ENCODE measurements around the gene AGAP6. TPM values are rescaled to one million over a fixed set of nuclear protein-coding genes. Genes with fewer than 3 reads are reported as not detected.
A peak's percentile ranks its signal among the peaks of the same experiment; 100 is the strongest.
"Not testable (repeated sequence)": the region's sequence is repeated elsewhere in the genome, so short reads cannot be mapped to it uniquely, and the experiment has no call there.

The AGAP6 gene
- total and polyA plus RNA-seq, 2 donors: 6.7 to 46.3 TPM

DNA sequence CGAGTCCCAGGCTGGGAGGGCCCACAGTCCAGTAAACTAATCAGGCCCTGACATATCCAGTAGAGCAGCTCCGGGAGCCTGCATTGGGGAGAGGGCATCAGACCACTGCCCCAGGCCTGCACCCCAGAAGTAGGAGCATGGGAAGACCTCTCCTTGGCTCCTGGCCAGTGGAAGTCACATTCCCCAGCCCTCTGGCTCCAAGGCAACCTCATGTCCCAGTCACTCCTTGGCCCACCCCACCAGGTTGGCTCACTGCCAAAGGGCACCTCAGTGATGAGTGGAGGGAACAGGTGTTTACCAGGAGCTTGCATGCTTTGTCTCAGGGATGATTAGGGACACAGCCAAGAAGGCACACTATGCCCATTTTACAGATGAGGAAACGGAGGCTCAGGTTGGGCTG lies 31.1 kb downstream of the AGAP6 start:
- H3K9me3 ChIP-seq (ENCODE audit: control insufficient read depth in 2 of 2, insufficient read depth in 1 of 2, low read length in 1 of 2); DNase-seq (ENCODE audit: low read depth in 6 of 9, low spot score in 9 of 9); H3K36me3 ChIP-seq (ENCODE audit: control insufficient read depth in 2 of 2, insufficient read depth in 2 of 2, low read length in 1 of 2); H3K4me1 ChIP-seq (ENCODE audit: control insufficient read depth in 2 of 2, insufficient read depth in 2 of 2, low read length in 2 of 2); H3K27me3 ChIP-seq (ENCODE audit: control insufficient read depth in 2 of 2, insufficient read depth in 1 of 2, low read length in 1 of 2); H3K4me3 ChIP-seq (ENCODE audit: low read length in 2 of 2); H3K27ac ChIP-seq (ENCODE audit: low read depth in 1 of 2, low read length in 1 of 2): not testable (repeated sequence)
- 95% methylated on average over 3 of the region's 3 CpGs for WGBS

GRCh38 chr10:50020451-50021024 lies 32.3 kb downstream of the AGAP6 start:
- not testable (repeated sequence) for H3K27ac ChIP-seq (ENCODE audit: low read depth in 1 of 2, low read length in 1 of 2); H3K9me3 ChIP-seq (ENCODE audit: control insufficient read depth in 2 of 2, insufficient read depth in 1 of 2, low read length in 1 of 2); H3K4me1 ChIP-seq (ENCODE audit: control insufficient read depth in 2 of 2, insufficient read depth in 2 of 2, low read length in 2 of 2); H3K36me3 ChIP-seq (ENCODE audit: control insufficient read depth in 2 of 2, insufficient read depth in 2 of 2, low read length in 1 of 2); DNase-seq (ENCODE audit: low read depth in 6 of 9, low spot score in 9 of 9); H3K4me3 ChIP-seq (ENCODE audit: low read length in 2 of 2)
- peaks cover 2 to 17% of the 10 kb centered on the region in 2 donors for H3K27me3 ChIP-seq (ENCODE audit: control insufficient read depth in 2 of 2, insufficient read depth in 1 of 2, low read length in 1 of 2)
- WGBS: 96% methylated on average over 13 of the region's 13 CpGs

GRCh38 chr10:50021646-50022045 lies 33.4 kb downstream of the AGAP6 start:
- H3K36me3 ChIP-seq (ENCODE audit: control insufficient read depth in 2 of 2, insufficient read depth in 2 of 2, low read length in 1 of 2): no peaks in the 10 kb centered on the region
- H3K27ac ChIP-seq (ENCODE audit: low read depth in 1 of 2, low read length in 1 of 2): no peak overlapping the region
- no peaks in the 10 kb centered on the region for H3K4me1 ChIP-seq (ENCODE audit: control insufficient read depth in 2 of 2, insufficient read depth in 2 of 2, low read length in 2 of 2)
- H3K4me3 ChIP-seq (ENCODE audit: low read length in 2 of 2): no peak overlapping the region
- DNase-seq (ENCODE audit: low read depth in 6 of 9, low spot score in 9 of 9): no peak
- WGBS: 96% methylated on average over 3 of the region's 3 CpGs
- peaks cover 0 to 1% of the 10 kb centered on the region in 2 donors for H3K9me3 ChIP-seq (ENCODE audit: control insufficient read depth in 2 of 2, insufficient read depth in 1 of 2, low read length in 1 of 2)
- H3K27me3 ChIP-seq (ENCODE audit: control insufficient read depth in 2 of 2, insufficient read depth in 1 of 2, low read length in 1 of 2): peaks cover 3 to 20% of the 10 kb centered on the region in 2 donors

GRCh38 chr10:50024716-50025383 lies 36.6 kb downstream of the AGAP6 start:
- DNase-seq (ENCODE audit: low read depth in 6 of 9, low spot score in 9 of 9); H3K4me3 ChIP-seq (ENCODE audit: low read length in 2 of 2): not testable (repeated sequence)

GRCh38 chr10:50025627-50026026 lies 37.4 kb downstream of the AGAP6 start:
- Histone ChIP-seq H3K36me3 (ENCODE audit: control insufficient read depth in 2 of 2, insufficient read depth in 2 of 2, low read length in 1 of 2) (no peaks in the 10 kb centered on the region), H3K4me3 (ENCODE audit: low read length in 2 of 2) (no peak overlapping the region), H3K9me3 (ENCODE audit: control insufficient read depth in 2 of 2, insufficient read depth in 1 of 2, low read length in 1 of 2) (peaks cover 0 to 1% of the 10 kb centered on the region in 2 donors), H3K27ac (ENCODE audit: low read depth in 1 of 2, low read length in 1 of 2) (no peak overlapping the region), H3K27me3 (ENCODE audit: control insufficient read depth in 2 of 2, insufficient read depth in 1 of 2, low read length in 1 of 2) (peaks cover 3 to 20% of the 10 kb centered on the region in 2 donors), H3K4me1 (ENCODE audit: control insufficient read depth in 2 of 2, insufficient read depth in 2 of 2, low read length in 2 of 2) (no peaks in the 10 kb centered on the region)
- WGBS: 95% methylated on average over 14 of the region's 14 CpGs
- DNase-seq (ENCODE audit: low read depth in 6 of 9, low spot score in 9 of 9): no peak

More at GRCh38 chr10:50024716-50025383, 36.6 kb downstream of the AGAP6 start:
- WGBS: 51% methylated on average over 30 of the region's 37 CpGs
- peaks cover 3 to 20% of the 10 kb centered on the region in 2 donors for H3K27me3 ChIP-seq (ENCODE audit: control insufficient read depth in 2 of 2, insufficient read depth in 1 of 2, low read length in 1 of 2)
- not testable (repeated sequence) for H3K36me3 ChIP-seq (ENCODE audit: control insufficient read depth in 2 of 2, insufficient read depth in 2 of 2, low read length in 1 of 2); H3K4me1 ChIP-seq (ENCODE audit: control insufficient read depth in 2 of 2, insufficient read depth in 2 of 2, low read length in 2 of 2); H3K9me3 ChIP-seq (ENCODE audit: control insufficient read depth in 2 of 2, insufficient read depth in 1 of 2, low read length in 1 of 2); H3K27ac ChIP-seq (ENCODE audit: low read depth in 1 of 2, low read length in 1 of 2)

DNA sequence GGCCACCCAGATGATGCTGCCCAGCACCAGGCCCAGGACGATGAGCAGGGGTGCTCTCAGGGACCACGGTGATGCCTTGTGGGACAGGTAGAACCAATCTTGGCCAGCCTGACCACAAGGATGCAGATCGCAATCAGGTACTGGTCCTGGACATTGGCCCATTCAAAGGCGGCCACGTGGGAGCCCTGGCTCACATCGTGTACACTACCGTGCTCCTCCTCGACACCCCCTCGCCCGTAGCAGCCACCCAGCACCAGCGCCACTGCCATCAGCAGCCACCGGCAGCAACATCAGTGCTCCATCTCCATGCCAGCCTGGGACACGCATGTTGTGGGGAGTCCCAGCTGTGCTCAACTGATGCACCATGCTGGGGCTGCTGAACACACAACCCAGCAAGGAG lies 39.0 kb downstream of the AGAP6 start:
- DNase-seq (ENCODE audit: low read depth in 6 of 9, low spot score in 9 of 9): no peak
- no peak overlapping the region for H3K4me3 ChIP-seq (ENCODE audit: low read length in 2 of 2)
- peaks cover 3 to 18% of the 10 kb centered on the region in 2 donors for H3K27me3 ChIP-seq (ENCODE audit: control insufficient read depth in 2 of 2, insufficient read depth in 1 of 2, low read length in 1 of 2)
- H3K9me3 ChIP-seq (ENCODE audit: control insufficient read depth in 2 of 2, insufficient read depth in 1 of 2, low read length in 1 of 2): peaks cover 0 to 1% of the 10 kb centered on the region in 2 donors
- 95% methylated on average over 13 of the region's 13 CpGs for WGBS
- no peak overlapping the region for H3K27ac ChIP-seq (ENCODE audit: low read depth in 1 of 2, low read length in 1 of 2)
- no peaks in the 10 kb centered on the region for H3K36me3 ChIP-seq (ENCODE audit: control insufficient read depth in 2 of 2, insufficient read depth in 2 of 2, low read length in 1 of 2)
- H3K4me1 ChIP-seq (ENCODE audit: control insufficient read depth in 2 of 2, insufficient read depth in 2 of 2, low read length in 2 of 2): no peaks in the 10 kb centered on the region

DNA sequence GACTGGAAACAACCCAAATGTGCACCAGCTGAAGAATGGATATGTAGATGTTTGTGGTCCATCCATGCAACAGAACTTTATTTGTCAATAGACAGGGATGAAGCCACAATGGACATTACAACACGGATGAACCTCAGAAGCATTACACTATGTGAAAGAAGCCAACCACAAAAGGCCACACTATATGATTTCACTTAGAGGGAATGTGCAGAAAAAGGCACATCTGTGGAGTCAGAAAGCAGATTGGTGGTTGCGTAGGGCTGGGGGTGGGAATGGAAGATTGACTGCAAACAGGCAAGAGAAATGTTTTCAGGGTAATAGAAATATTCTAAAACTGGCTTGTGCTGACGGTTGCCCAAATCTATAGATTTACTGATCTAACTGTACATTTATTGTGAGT lies 45.3 kb downstream of the AGAP6 start:
- H3K4me3 ChIP-seq (ENCODE audit: low read length in 2 of 2): no peak overlapping the region
- H3K4me1 ChIP-seq (ENCODE audit: control insufficient read depth in 2 of 2, insufficient read depth in 2 of 2, low read length in 2 of 2): peaks cover 0 to 3% of the 10 kb centered on the region in 2 donors
- no peak for DNase-seq (ENCODE audit: low read depth in 6 of 9, low spot score in 9 of 9)
- no peak overlapping the region for H3K27ac ChIP-seq (ENCODE audit: low read depth in 1 of 2, low read length in 1 of 2)
- no peaks in the 10 kb centered on the region for H3K9me3 ChIP-seq (ENCODE audit: control insufficient read depth in 2 of 2, insufficient read depth in 1 of 2, low read length in 1 of 2)
- no peaks in the 10 kb centered on the region for H3K36me3 ChIP-seq (ENCODE audit: control insufficient read depth in 2 of 2, insufficient read depth in 2 of 2, low read length in 1 of 2)
- WGBS: 77% methylated on average over 3 of the region's 3 CpGs
- no peaks in the 10 kb centered on the region for H3K27me3 ChIP-seq (ENCODE audit: control insufficient read depth in 2 of 2, insufficient read depth in 1 of 2, low read length in 1 of 2)

DNA sequence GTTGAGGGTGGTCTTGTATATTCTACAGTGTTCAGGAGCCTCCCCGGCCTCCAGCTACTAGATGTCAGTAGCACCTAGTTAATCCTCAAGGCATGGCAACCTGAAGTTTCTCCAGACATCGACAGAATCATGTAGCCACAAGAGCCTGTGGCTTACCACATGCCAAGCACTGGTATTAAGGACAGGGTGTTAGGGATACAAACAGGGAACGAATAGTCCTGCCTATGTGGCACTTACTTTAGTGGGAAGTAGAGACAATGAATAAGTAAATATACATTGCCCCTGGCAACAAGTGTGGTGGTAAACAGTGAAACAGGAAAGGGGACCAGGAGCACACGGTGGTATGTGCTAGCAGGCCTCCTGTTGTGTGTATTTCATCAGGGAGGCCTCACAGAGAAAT lies 47.1 kb downstream of the AGAP6 start:
- WGBS: 51% methylated on average over 4 of the region's 4 CpGs
- not testable (repeated sequence) for H3K36me3 ChIP-seq (ENCODE audit: control insufficient read depth in 2 of 2, insufficient read depth in 2 of 2, low read length in 1 of 2); H3K27me3 ChIP-seq (ENCODE audit: control insufficient read depth in 2 of 2, insufficient read depth in 1 of 2, low read length in 1 of 2)

DNA sequence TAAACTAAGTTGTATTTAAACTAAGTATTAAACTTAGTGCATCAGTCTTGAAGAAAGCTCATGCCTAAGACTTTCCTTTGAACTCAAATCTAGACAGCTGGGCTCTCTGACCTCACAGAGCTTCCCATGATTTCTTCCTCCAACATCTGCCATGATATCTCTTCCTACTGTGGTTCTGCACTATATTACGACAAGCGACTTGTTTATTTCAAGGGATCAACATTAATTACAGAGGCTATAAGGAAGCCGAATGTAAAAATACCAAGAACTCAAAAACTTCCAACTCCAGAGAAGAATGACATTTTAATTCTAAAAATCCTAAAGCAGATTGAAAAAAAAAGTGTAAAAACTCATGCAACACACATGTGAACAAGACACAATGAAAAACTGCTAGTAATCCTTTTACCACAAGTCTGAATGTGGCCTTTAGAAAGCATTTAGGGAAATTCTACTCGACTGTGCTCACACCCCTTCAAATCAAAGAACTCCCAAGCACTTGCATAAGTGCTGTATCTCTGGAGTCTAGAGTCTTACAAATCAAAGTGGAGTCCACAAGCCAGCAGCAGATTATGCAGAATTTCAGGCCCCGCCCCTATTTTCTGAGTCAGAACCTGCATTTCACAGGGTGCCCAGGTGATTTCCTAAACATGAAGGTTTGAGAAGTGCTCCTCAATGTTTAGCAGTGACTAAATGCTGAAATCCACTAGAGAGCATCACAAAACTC lies 56.9 kb downstream of the AGAP6 start:
- H3K36me3 ChIP-seq (ENCODE audit: control insufficient read depth in 2 of 2, insufficient read depth in 2 of 2, low read length in 1 of 2): no peaks in the 10 kb centered on the region
- H3K27me3 ChIP-seq (ENCODE audit: control insufficient read depth in 2 of 2, insufficient read depth in 1 of 2, low read length in 1 of 2): no peaks in the 10 kb centered on the region
- H3K27ac ChIP-seq (ENCODE audit: low read depth in 1 of 2, low read length in 1 of 2): no peak overlapping the region
- no peaks in the 10 kb centered on the region for H3K9me3 ChIP-seq (ENCODE audit: control insufficient read depth in 2 of 2, insufficient read depth in 1 of 2, low read length in 1 of 2)
- no peaks in the 10 kb centered on the region for H3K4me1 ChIP-seq (ENCODE audit: control insufficient read depth in 2 of 2, insufficient read depth in 2 of 2, low read length in 2 of 2)
- no peak overlapping the region for H3K4me3 ChIP-seq (ENCODE audit: low read length in 2 of 2)
- 92% methylated on average over 5 of the region's 5 CpGs for WGBS
- DNase-seq (ENCODE audit: low read depth in 6 of 9, low spot score in 9 of 9): no peak

More for the DNA sequence above, 47.1 kb downstream of the AGAP6 start:
- peak in 1 of 9 donors; percentile 9 for DNase-seq (ENCODE audit: low read depth in 6 of 9, low spot score in 9 of 9)
- not testable (repeated sequence) for H3K27ac ChIP-seq (ENCODE audit: low read depth in 1 of 2, low read length in 1 of 2); H3K4me1 ChIP-seq (ENCODE audit: control insufficient read depth in 2 of 2, insufficient read depth in 2 of 2, low read length in 2 of 2); H3K4me3 ChIP-seq (ENCODE audit: low read length in 2 of 2); H3K9me3 ChIP-seq (ENCODE audit: control insufficient read depth in 2 of 2, insufficient read depth in 1 of 2, low read length in 1 of 2)

All from thymus (tissue), 11 donors.